ENCODE data around the gene S100A1. TPM values are rescaled to one million over a fixed set of nuclear protein-coding genes. Genes with fewer than 3 reads are reported as not detected.

S100A1 gene
- total and polyA plus RNA-seq, 2 of the 13 experiments (the other 11 are each of a cell fraction or from before 2014, with no cell fraction given) = 120 to 251 TPM

DNA sequence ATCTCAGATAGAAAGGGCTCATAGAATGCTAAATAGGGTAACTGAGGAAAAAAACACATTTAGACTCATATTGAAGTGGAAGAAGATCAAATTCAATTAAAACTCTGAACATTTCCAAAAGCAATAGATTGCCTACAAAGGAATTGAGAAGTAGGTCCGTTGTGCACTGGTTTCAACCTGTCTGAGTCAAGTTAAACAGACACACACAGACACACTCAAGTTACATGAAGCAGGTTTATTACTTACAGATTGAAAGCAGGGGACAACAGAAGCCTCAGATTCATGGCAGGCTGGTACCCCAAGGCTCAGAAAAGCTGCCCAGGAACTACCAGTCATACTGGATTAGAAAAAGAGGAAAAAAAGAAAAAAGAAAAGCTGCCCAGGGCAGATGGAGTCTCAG, 41.9 kb upstream of the S100A1 start:
- Histone ChIP-seq H3K27ac (ENCODE audit: extremely low read length, insufficient read depth, low read length) (no peak overlapping the region), H3K9me3 (ENCODE audit: low read length) (no peaks in the 10 kb centered on the region), H3K36me3 (replicated peaks in 1 of 2; ENCODE audit: control insufficient read depth in 1 of 2, insufficient read depth in 2 of 2, low read length in 2 of 2) (no peaks in the 10 kb centered on the region), H3K4me2 (ENCODE audit: low read depth, low read length) (no peak overlapping the region), H3K27me3 (ENCODE audit: control insufficient read depth in 1 of 2, insufficient read depth in 2 of 2, low read length in 2 of 2) (0 out of 5 replicates have a peak, but pooled peaks cover 1 to 3% of the 10 kb centered on the region in 2 experiments), H2AFZ (ENCODE audit: low read length) (no peak overlapping the region), H3K79me2 (ENCODE audit: insufficient read depth, low read length) (no peaks in the 10 kb centered on the region), H3K4me1 (ENCODE audit: insufficient read depth, low read length) (no peaks in the 10 kb centered on the region), H4K20me1 (ENCODE audit: insufficient read depth, low read length) (no peaks in the 10 kb centered on the region), H3K4me3 (replicated peaks in 1 of 3; ENCODE audit: insufficient read depth in 1 of 3, low read depth in 2 of 3, low read length in 3 of 3) (no peak overlapping the region), H3K9ac (ENCODE audit: insufficient read depth, low read depth, low read length) (no peak overlapping the region)
- no TSS peak for BruUV-seq (replicated peaks)
- ChIA-PET CTCF (ENCODE audit: low intra/inter-chr PET ratio, low total read pairs) (no interaction called here), POLR2A (no interaction called here)
- 17% methylated on average over 1 of the region's 1 CpG for WGBS (ENCODE audit: low lambda C conversion rate)
- intact Hi-C loops (cut with micrococcal nuclease; ENCODE audit: unreplicated experiment) = no loop called here
- FAIRE-seq (no peak), DNase-seq (ENCODE audit: low spot score) (no peak), ATAC-seq (no peak)
- TF ChIP-seq ZMYM4 (CRISPR knock-in tag; IDR thresholded peaks at IDR 0.05) (no peak), KMT2A (CRISPR knock-in tag; IDR thresholded peaks at IDR 0.05) (no peak), ARNTL (CRISPR knock-in tag; IDR thresholded peaks at IDR 0.05) (no peak), MTA3 (CRISPR knock-in tag; IDR thresholded peaks at IDR 0.05) (no peak), MEF2D (CRISPR knock-in tag; IDR thresholded peaks at IDR 0.05) (no peak), MBD4 (IDR thresholded peaks at IDR 0.05; ENCODE audit: borderline replicate concordance, low read length) (no peak), FOSL2 (CRISPR knock-in tag; IDR thresholded peaks at IDR 0.05) (no peak), MIER2 (CRISPR knock-in tag; IDR thresholded peaks at IDR 0.05) (no peak), BCL6 (CRISPR knock-in tag; IDR thresholded peaks at IDR 0.05) (no peak)
- TF ChIP-seq, protein P1, sequence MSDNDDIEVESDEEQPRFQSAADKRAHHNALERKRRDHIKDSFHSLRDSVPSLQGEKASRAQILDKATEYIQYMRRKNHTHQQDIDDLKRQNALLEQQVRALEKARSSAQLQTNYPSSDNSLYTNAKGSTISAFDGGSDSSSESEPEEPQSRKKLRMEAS (IDR thresholded peaks at IDR 0.05) = no peak
- TF ChIP-seq, protein P2, sequence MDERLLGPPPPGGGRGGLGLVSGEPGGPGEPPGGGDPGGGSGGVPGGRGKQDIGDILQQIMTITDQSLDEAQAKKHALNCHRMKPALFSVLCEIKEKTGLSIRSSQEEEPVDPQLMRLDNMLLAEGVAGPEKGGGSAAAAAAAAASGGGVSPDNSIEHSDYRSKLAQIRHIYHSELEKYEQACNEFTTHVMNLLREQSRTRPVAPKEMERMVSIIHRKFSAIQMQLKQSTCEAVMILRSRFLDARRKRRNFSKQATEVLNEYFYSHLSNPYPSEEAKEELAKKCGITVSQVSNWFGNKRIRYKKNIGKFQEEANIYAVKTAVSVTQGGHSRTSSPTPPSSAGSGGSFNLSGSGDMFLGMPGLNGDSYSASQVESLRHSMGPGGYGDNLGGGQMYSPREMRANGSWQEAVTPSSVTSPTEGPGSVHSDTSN (CRISPR knock-in tag; IDR thresholded peaks at IDR 0.05) = no peak
- TF ChIP-seq, protein P3, sequence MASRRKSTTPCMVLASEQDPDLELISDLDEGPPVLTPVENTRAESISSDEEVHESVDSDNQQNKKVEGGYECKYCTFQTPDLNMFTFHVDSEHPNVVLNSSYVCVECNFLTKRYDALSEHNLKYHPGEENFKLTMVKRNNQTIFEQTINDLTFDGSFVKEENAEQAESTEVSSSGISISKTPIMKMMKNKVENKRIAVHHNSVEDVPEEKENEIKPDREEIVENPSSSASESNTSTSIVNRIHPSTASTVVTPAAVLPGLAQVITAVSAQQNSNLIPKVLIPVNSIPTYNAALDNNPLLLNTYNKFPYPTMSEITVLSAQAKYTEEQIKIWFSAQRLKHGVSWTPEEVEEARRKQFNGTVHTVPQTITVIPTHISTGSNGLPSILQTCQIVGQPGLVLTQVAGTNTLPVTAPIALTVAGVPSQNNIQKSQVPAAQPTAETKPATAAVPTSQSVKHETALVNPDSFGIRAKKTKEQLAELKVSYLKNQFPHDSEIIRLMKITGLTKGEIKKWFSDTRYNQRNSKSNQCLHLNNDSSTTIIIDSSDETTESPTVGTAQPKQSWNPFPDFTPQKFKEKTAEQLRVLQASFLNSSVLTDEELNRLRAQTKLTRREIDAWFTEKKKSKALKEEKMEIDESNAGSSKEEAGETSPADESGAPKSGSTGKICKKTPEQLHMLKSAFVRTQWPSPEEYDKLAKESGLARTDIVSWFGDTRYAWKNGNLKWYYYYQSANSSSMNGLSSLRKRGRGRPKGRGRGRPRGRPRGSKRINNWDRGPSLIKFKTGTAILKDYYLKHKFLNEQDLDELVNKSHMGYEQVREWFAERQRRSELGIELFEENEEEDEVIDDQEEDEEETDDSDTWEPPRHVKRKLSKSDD (CRISPR knock-in tag; IDR thresholded peaks at IDR 0.05; ENCODE audit: low read depth) = no peak
- in situ Hi-C loops (cut with HindIII; ENCODE audit: extremely low pct_ligation_motif_present, low pct_unique_long_range_greater_than_20kb) = no loop called here
